ENCODE data around the gene GDF7.

Gene GDF7

DNA sequence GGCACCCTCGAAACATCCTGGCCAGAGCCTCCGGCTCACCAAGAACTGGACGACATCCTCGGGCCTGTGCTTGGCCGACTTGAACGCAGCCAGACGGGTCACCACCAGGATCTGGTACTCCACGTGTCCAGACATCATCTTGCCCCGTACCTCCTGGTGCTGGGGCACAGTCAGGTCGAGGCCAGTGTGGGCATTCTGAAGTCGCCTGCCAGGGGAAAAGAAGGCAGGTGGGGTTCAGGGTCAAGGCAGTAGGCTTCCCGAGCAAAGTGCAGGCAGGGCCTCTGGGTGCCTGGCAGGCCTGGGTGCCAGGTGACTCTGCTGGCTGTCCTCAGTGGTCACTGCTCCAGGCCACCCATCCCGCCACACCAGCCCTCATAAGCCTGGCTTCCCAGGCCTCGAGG is 21.6 kb upstream of the GDF7 start:
- DNase-seq (ENCODE audit: low spot score) = no peak

DNA sequence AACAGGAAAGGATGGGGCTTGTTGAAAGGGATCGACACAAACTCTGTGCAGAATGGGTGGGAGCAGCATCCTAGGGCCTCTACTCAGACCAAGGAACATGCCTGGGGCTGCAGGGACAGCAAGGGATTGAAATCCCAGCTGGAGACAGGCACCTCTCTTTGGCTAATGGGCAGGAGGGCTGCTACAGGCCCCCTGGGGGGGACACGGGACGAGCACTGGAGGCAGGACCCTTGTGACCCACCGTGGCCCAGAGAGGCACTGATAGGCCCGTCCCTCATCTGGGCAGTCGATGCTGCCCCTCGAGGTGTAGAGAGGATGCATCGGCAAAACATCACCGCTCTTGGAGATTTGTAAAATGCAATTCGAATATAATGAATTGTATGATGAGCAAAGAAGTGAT is 21.2 kb upstream of the GDF7 start:
- no peak for DNase-seq (ENCODE audit: low spot score)

DNA sequence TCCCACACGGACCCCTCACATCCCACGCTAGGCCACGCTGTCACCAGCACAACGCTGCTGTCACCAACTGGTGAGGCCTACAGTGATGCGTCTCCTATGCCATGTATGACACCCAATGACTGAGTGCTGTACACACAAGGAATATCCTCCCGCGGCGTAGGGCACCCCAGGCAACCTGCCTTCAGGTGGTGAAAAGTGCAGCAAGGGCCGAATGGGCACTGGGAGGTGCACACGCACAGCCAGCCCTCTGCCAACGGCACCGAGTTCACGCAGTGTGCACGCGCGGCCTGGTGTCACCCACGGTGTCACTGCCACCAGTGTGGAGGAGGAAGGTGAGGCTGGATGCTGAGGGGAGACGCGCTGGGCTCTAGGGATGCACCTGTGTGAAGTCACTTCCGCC is 20.5 kb upstream of the GDF7 start:
- DNase-seq (ENCODE audit: low spot score) = no peak

DNA sequence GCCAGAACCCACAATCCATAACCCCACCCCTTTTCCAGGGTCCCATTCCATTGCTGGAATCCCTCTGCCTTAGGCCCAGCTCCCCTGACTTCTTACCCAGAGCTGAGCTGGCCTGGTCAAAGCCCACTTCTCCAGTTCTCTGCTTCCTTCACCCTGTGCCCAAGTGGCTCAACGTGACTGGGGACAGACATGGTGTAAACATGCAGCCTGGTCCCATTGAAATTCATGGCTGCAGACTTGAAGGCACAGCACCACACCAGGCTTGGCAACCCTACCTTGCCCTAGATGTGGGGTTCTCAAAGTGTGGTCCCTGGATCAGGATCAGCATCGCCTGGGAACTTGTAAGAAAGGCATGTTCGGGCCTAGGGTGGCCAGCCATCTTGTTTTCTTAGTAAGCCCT is 19.7 kb upstream of the GDF7 start:
- no peak for DNase-seq (ENCODE audit: low spot score)

DNA sequence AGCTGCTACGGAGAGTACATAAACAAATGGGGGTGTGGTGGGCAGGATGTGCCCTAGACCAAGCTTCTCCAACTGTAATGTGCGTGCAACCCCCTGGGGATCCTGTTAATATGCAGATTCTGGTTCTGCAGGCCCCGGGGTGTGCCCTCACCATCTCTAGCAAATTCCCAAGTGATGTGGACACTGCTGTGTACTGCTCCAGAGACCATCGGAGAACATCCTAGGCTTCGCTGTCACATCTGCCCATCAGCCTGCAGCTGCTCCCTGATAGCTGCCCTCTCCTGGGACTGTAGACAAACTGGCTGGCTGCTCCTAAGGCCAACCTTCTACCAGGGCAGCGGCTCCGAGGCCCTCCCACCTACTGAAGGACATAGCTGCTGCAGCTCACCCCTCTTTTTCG is 19.2 kb upstream of the GDF7 start:
- DNase-seq (ENCODE audit: low spot score) = no peak

DNA sequence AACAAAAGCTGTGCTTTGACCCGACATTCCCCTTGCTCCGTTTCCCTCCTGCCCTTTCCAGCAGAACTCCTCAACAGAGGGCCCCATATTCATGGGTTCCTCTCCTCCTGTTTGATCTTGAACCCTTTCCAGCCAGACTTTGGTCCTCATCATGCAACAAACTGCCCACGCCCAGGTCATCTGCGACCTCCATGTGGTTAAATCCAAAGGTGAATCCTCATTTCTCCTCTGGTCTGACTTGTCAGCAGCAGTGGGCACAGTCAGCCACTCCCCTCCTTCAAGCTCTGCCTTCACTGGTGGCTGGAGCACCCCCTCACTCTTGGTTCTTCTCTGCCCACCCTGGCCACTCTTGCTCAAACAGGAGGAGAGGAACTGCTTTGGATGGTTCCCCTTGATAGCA is 18.7 kb upstream of the GDF7 start:
- DNase-seq (ENCODE audit: low spot score) = no peak

DNA sequence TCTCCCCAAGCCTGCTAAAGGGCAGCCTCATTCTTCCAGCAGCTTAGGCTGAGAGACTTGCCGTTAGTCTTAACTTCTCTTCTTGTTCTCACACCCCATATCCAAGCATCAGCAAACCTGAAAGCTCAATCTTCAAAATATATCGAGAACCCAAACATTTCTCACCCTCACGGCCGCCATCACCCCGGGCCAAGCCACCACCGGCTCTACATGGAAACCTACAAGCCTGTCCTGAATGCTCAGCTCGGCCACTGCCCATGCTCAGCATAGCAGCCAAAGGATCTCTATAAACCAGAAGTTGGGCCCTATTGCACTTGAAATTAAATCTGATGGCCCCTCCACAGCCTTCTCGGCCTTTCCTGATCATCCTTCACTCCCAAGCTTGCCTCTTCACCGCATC is 18.1 kb upstream of the GDF7 start:
- DNase-seq (ENCODE audit: low spot score) = no peak

DNA sequence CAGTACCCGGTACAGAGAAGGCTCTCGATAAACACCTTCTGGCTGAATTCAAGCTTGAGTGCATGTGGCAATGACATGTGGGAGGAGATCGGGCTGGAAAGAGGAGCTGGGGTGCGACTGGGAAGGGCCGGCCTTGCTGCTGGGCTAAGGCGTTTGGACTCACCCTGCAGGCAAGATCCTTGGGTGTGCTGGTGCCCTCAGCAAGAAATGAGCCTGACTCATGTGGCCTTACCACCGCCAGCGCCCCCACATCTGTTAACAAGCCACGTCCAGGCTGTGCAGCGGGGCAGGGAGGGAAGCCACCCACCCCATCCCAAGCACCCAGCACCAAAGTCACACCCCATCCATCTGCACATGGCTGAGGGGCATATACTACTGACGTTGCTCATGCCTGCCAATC is 17.4 kb upstream of the GDF7 start:
- no peak for DNase-seq (ENCODE audit: low spot score)

DNA sequence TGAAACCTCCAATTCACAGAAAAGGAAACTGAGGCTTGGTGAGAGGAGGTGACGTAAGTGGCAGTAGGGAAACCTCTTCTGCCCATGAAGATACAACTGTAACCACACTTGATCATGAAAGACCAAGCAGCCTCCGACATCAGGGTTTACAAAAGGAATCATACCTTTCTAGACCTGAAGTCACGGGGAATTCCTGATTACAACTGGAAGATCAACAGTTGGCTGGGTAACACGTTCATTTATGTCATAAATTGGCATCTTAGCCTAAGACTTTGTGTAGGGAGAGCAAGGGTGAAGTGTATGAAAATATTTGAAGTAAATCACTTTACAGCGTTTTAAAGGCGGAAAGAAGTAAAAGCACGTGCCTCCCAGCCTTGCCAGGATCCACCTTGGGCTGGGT is 17.0 kb upstream of the GDF7 start:
- DNase-seq (ENCODE audit: low spot score) = no peak

DNA sequence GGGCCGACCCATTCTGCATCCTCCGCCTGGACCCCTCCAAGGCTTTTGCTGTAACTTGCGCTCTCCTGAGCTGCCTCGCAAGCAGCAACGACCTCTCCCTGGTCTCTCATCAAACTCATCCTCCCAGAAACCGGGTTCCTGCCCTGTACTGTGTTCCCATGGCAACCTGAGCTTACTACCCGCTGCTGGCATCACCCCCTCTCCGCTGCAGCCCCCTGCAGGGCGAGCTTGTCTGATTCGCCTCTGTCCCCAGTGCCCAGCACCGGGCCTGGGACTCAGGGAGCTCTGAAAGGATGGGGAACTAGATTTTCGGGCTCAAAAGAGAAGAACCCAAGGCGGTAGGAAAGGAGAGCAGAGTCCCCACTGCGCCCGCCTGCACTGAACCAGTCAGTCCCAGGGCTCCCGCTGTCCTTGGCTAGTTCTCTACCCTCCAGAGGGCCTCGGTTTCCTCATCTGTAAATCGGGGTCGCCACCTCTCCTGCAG is 16.5 kb upstream of the GDF7 start:
- peak; percentile 69 for DNase-seq (ENCODE audit: low spot score)

DNA sequence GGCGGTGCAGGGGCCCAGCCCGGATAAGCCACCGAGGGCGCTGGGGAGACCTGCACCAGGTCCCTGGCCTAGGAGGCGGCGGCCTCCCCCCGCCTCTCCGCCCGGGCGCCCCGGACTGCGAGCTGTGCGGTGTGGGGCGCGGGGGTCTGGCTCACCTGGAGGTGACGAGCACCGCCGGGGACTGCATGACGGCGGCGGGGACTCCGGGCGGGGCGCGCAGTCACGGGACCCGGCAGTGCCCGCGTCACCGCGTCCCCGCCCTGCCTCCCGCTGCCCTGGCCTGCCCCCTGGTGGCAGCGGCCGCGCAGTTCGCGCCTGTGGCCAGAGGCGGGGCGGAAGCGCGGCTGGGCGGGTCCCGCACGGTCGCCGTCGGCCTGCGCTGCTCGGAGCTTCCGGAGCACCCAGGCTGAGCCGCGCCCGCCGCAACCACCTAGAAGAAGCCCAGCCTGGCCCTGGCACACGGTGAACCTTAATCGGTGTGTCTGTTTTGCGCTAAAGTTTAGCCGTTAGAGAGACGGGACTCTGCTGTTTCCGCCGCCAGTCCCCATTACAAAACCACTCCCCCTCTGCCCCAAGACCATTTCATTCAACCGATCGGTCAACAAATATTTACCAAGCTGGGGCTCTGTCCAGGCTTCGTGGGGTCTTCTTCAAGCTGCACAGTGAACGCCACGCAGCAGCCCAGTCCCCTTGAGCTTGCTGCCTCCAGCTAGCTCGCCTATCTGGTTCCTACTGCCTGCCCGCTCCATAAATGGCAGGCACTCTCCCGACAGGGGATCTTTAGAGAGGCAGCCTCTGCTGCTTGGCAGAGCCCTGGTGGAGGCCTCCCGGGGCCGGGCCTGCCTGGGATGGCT is 15.8 kb upstream of the GDF7 start, which contains the start of gene HS1BP3:
Gene HS1BP3 (minus strand): TSS at position 222 of the 854 bp plus-strand sequence. CDS start 35 bp downstream, at position 187.
- peak; percentile 99 for DNase-seq (ENCODE audit: low spot score)

DNA sequence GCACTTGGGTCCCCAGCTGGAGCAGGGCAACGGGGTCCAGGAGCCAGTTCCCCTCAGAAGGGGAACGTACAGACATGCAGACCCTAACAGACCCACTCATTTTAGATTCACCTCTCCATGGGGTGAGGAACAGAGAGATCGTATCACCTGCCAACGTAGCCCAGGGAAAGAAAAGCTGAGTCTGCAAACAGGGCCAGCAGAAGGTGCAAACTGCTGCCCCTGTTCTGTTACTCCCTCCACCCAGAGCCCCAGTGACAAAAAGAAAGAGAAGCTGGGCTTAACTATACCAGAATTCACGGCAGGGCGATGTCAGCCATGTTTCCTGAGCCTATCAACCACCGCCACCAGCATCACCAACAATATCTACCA is 15.2 kb upstream of the GDF7 start:
- DNase-seq (ENCODE audit: low spot score) = no peak

DNA sequence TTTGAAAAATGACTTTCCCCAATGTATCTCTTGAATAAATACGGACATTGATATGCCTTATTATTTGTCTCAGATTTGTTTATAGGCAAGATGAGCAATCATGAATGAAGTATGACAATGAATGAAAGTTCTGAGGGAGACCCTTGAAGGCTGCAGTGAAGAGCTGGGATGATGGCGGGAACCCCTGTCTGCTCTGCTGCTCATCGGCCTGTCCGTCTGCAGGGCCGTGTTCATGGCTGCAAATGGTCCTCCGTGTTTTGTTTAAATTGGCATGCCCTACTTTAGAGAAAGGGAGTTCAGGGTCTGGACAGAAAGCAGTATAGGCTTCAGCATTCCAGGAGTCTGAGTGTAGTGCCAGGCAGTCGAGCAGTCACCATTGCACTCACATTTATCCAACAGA is 14.8 kb upstream of the GDF7 start:
- no peak for DNase-seq (ENCODE audit: low spot score)

DNA sequence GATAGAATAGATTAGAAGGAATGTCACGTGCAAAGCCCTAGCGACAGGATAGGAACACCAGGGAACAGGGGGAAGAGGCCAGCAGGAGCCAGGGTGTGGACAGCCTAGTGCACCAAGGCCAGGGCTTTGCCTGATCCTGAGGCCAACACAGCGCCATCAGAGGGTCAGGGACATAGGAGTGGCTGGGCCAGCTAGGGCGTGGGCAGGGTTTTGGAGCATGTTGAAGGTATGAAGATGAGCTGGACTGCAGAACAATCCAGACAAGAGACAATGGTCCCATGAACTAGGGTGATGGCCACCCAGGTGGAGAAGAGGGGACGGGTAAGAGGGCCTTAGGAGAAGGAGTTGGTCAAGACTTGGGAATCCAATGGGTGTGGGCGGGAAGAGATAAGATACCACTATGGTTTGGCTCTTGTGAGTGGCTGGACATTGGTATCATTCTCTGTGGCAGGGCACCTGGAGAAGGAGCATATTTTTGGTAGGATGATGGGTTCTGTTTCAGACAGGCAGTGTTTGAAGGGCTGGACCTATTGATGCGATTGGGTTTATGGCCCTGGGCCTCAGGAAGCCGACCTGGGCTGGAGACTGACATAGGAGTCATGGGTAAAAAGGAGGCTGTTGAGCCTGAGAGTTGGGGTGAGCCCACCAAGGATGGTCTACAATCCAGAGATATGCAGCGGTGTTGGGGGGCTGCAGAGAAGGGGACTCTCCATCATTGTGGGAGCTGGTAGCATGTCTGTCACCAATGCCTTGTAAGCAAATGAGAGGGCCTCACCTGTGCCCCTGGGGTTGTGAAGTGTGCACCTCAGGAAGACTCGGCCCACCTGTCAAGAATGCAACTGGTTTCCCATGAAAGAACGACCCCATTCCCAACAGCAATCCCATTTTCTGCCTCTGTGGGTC is 14.0 kb upstream of the GDF7 start:
- DNase-seq (ENCODE audit: low spot score) = no peak

DNA sequence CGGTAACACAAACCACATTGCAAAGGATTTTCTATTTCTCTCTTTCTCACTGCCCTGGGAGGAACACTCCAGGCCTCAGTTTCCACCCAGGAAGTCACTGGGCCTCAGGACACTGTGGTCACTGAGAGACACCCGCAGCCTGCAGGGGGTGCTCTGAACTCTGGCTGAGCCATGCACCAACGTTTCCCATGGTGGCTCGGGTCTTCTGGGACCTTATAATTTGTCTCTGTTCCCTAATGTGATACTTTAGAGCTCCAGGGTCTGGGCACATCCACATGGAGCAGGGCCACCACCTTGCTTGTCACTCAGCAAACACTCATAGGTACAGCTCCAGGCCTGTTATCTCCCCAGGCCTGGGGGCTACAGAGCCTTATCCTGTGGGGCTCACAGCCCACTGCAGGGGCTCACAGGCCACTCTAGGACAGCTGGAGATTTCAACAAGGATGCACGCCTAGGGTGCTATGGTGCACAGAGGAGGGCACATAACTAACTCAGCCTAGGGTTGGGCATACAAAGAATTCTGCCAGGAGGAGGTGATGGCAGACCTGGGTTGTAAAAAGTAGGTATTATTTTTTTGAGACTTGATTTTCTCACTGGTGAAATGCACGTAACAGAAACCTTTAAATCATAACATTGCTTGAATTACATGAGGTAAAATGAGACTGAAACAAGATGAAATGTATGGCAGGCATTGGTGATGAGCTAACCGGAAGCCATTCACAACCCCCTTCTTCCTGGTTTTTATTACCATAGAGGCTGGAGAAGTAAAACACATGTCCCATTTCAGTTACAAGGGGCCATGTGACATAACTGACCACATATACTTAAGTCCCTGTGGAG is 13.0 kb upstream of the GDF7 start:
- DNase-seq (ENCODE audit: low spot score) = no peak

DNA sequence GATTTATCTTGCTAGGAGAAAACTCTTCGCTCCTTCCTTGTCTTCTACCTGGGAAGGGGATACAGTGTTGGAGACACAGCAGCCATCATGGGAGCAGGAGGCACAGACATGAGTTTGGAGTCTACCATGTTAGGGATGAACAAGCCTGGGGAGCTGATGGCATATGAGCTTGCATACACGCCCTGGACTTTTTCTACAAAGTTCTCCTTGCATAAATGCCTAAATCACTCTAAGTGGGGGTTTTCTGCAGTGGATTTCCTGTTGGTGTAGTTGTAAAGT is 12.5 kb upstream of the GDF7 start:
- DNase-seq (ENCODE audit: low spot score) = no peak

DNA sequence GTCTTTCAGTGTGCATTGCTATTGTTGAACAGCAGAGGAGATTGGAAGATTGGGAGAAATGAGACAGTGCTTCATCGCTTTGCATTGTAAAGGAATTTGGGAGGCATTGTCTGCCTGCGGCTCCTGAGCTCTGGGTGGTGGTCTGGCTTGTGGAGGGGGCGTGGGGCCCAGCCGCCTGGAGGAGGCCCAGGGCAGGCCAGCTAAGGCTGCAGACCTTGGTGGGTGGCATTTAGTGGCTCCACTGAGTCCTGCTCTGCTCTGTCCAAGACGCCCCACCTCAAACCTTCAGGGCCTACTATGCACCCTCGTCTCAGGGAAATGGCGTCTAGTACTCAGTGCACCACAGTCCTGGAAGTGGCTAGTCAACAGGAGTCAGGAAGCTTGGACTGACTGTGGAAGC is 10.4 kb upstream of the GDF7 start:
- DNase-seq (ENCODE audit: low spot score) = no peak

DNA sequence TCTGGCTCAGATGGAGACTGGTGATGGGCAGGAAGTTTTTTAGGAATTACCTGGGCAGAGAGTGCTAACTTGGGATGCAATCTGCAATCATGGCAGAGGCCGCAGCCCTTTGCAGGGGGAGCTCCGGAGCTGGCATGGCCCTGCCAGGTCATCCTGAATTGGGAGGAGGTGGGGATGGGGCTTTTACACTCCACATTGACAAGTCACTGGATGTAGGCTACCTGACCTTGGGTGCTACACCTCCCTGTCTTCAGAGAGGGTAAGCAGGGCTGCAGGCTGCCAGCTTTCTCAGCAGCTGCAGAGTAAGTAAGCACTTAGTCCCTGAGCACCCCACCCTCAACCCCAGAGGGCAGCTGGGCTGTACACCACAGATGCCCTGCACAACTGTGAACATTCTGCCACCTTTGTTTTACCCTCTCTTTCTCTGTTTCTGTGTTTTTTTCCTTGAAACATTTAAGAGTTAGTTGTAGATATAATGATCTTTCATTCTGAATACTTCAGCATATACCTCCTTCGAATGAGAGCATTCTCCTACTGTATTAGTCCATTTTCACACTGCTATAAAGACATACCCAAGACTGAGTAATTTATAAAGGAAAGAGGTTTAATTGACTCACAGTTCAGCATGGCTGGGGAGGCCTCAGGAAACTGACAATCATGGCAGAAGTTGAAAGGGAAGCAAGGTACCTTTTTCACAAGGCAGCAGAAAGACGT is 9.3 kb upstream of the GDF7 start:
- no peak for DNase-seq (ENCODE audit: low spot score)

DNA sequence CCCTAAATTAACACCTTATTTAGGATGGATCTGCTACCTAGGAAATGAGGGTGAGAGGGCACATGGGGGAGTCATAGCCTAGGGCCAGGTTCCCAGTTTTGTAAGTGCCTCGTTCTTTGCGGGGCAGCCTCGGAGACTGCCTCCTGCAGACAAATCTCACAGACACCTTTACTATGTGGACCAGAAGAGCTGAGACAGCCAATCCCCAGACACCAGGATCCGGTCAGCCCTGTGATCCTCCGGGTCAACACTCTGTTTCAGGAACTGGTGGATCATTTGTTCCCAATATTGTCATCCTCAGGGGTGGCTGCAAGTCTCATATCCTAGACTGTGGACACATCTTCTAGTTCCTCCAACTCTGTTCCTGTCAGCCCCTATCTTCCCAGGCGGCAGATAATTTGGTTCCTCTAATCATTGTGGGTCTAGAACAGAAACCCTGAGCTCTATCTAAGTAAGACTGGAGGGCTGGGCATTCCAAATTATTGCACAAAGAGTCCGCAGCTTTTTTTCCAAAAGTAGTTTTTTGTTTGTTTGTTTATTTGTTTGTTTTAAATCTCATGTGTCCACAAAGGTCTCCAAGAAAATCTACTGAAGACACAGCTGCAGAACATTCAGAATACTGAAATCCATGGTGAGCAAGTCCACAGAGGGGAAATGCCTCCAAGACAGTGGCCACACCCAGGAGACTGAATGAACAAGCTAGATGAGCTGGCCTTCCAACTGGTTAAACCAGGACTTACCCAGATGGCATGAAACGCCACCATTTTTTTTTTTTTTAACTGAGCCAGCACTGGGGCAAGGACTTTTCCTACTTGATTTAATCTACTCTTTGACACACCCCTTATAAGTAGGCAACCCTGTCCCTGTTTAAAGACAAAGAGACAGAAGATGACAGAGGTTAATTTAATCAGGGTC is 6.2 kb upstream of the GDF7 start:
- peak; percentile 63 for DNase-seq (ENCODE audit: low spot score)

DNA sequence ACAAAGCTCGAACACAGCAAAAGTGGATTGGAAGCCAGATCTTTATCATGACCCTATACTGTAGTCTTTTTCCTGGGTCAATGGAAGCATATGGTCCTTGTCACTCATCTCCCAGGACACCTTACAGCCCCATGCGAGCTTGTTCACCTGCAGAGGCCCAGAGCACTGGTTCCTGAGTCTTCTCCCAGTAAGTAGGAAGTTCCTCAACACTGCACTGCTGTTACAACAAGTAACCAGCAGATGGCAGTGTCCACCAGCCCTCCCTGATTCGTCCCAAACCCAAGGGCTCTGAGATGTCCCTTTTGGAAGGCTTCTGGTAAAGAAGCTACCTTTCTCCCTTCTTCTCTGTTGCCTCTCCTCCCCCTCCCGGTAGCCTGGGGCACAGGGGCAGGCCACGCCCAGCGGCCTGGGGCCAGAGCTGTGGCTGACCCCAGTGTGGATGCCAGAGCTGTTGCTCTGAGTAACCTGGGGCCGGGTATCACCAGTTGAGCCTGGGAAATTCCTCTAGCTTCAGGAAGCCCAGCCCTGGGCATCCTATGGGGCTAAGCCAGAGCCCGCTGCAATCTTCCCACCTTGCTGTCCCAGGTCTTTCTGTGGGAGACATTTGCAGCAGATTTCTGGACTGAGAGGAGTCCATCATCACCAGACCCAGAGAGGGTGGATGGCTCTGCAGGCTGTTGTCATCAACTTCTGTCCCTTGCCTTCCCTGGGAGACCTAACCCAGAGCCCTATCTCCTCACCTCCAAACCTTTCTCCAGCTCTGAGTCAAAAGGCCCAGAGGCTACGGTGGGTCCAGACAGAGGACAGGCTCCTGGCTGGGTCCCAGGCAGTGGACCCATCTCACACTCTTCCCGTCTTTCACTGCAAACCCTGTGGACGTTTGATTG is 5.3 kb upstream of the GDF7 start:
- DNase-seq (ENCODE audit: low spot score) = peak; percentile 89

Data from GM03348 (cell line).